B cell (primary cell): Measurements from ENCODE around the gene ITPRIP. TPM values are rescaled to one million over a fixed set of nuclear protein-coding genes. Genes with fewer than 3 reads are reported as not detected.
A peak's percentile ranks its signal among the peaks of the same experiment; 100 is the strongest.

Experiments used
- ATAC-seq: fragments of 200-7000 bp; cut with Tn5 transposase; one replicate; pipeline ENCODE4 v1.10.0; 2021; ENCODE audit warnings: low read depth, mild to moderate bottlenecking, moderate number of reproducible peaks, moderate library complexity
- CTCF ChIA-PET: fragments of 350-600 bp; sonication (Branson Sonifier 250); formaldehyde crosslinking; loops from one replicate; lab custom pipeline; 2021; ENCODE audit warnings: antibody characterized with exemption, inconsistent platforms; lab: Charles Lee
- POLR2A ChIA-PET: fragments of 350-600 bp; sonication (Branson Sonifier 250); formaldehyde crosslinking; loops from one replicate; lab custom pipeline; 2021; ENCODE audit warnings: antibody characterized with exemption; lab: Charles Lee
- DNase-seq: peaks from one replicate; pipeline ENCODE4 v3.0.0; 2013
- H2AFZ ChIP-seq: 2 replicates; pipeline ENCODE4 v1.6.1; 2012; ENCODE audit warnings: mild to moderate bottlenecking, low read depth, low read length; ENCODE audit not compliant: insufficient read depth, poor library complexity, severe bottlenecking
- H3K27ac ChIP-seq, 2 donors: 1 replicate in 1 of 2; 2 replicates in 1 of 2; pipeline ENCODE4 v1.5.1; 2012 to 2013; ENCODE audit warnings: low read length in 2 of 2, mild to moderate bottlenecking in 2 of 2, moderate library complexity in 1 of 2
- H3K27me3 ChIP-seq, 4 experiments: fragments of 200-600 bp in 1 of 4; sonication (generic) in 1 of 4; replicated peaks in 1 of 4; 1 replicate in 2 of 4; 2 replicates in 2 of 4; pipeline versions ENCODE4 v1.6.1 to v1.7.0; 2013 to 2016; ENCODE audit warnings: low read length in 3 of 4, mild to moderate bottlenecking in 2 of 4, mixed read lengths in 1 of 4, moderate library complexity in 1 of 4; ENCODE audit not compliant: insufficient read depth in 4 of 4, control insufficient read depth in 3 of 4; ENCODE audit errors: control extremely low read depth in 1 of 4
- H3K36me3 ChIP-seq, 2 experiments: replicated peaks in 1 of 2; 1 replicate in 1 of 2; 2 replicates in 1 of 2; pipeline versions ENCODE4 v1.6.1 to v1.7.1; 2013; ENCODE audit warnings: low read length in 1 of 2; ENCODE audit not compliant: insufficient read depth in 2 of 2, control insufficient read depth in 1 of 2; ENCODE audit errors: control extremely low read depth in 1 of 2, extremely low read depth in 1 of 2
- H3K4me1 ChIP-seq, 2 donors: fragments of 200-600 bp in 1 of 2; sonication (generic) in 1 of 2; 1 replicate in 1 of 2; 2 replicates in 1 of 2; pipeline versions ENCODE4 v1.5.1 to v1.6.1; 2013 to 2017; ENCODE audit warnings: low read length in 2 of 2; ENCODE audit not compliant: control insufficient read depth in 2 of 2, insufficient read depth in 2 of 2
- H3K4me2 ChIP-seq: replicated peaks from 2 replicates; pipeline ENCODE3; 2012; ENCODE audit warnings: mild to moderate bottlenecking, low read depth, low read length; ENCODE audit not compliant: poor library complexity, severe bottlenecking
- H3K4me3 ChIP-seq, 5 experiments: fragments of 200-600 bp in 1 of 5; sonication (generic) in 1 of 5; 1 replicate in 3 of 5; 2 replicates in 2 of 5; pipeline versions ENCODE4 v1.5.1 to v1.7.0; 2011 to 2016; ENCODE audit warnings: low read length in 4 of 5, mild to moderate bottlenecking in 4 of 5, low read depth in 2 of 5, control low read depth in 1 of 5, moderate library complexity in 1 of 5; ENCODE audit not compliant: insufficient read depth in 1 of 5; ENCODE audit errors: control extremely low read depth in 1 of 5, extremely low read depth in 1 of 5
- H3K79me2 ChIP-seq: fragments of 200-600 bp; sonication (generic); one replicate; pipeline ENCODE4 v1.6.0; 2016; ENCODE audit warnings: low read length; ENCODE audit not compliant: control insufficient read depth, insufficient read depth
- H3K9ac ChIP-seq: fragments of 200-600 bp; sonication (generic); 2 replicates; pipeline ENCODE4 v1.6.1; 2017; ENCODE audit warnings: mild to moderate bottlenecking, low read length, moderate library complexity
- H3K9me3 ChIP-seq, 3 donors: one replicate each; pipeline versions ENCODE4 v1.6.1 to v1.7.1; 2013; ENCODE audit warnings: low read length in 2 of 3; ENCODE audit not compliant: control insufficient read depth in 2 of 3, insufficient read depth in 1 of 3; ENCODE audit errors: control extremely low read depth in 1 of 3
- H4K20me1 ChIP-seq: 2 replicates; pipeline ENCODE4 v1.6.0; 2012; ENCODE audit warnings: mild to moderate bottlenecking, low read length; ENCODE audit not compliant: insufficient read depth, control insufficient read depth, poor library complexity, severe bottlenecking
- H3K27ac Mint-ChIP-seq: one replicate; pipeline ENCODE4 v1.8.0; 2021; ENCODE audit warnings: mixed read lengths
- H3K27me3 Mint-ChIP-seq: one replicate; pipeline ENCODE4 v1.8.0; 2021; ENCODE audit warnings: mixed read lengths
- H3K4me1 Mint-ChIP-seq: one replicate; pipeline ENCODE4 v1.8.0; 2021; ENCODE audit warnings: mixed read lengths
- H3K4me3 Mint-ChIP-seq: one replicate; pipeline ENCODE4 v1.8.0; 2021; ENCODE audit warnings: mixed read lengths
- H3K9me3 Mint-ChIP-seq: one replicate; pipeline ENCODE4 v1.8.0; 2022; ENCODE audit warnings: mixed read lengths; ENCODE audit not compliant: insufficient read depth
- CTCF ChIP-seq: fragments of 200-600 bp; IDR thresholded peaks from one replicate; pipeline ENCODE4 v1.8.0; 2022; ENCODE audit warnings: antibody characterized with exemption, mild to moderate bottlenecking
- EZH2 ChIP-seq: IDR thresholded peaks from 2 replicates; pipeline ENCODE4 v1.6.1; 2012; ENCODE audit warnings: borderline replicate concordance, low read depth, mild to moderate bottlenecking, moderate library complexity, low read length; ENCODE audit not compliant: insufficient read depth, poor library complexity, severe bottlenecking
- WGBS: methylation state at CpG from one replicate; pipeline ENCODE4 v1.1.5; 2013; ENCODE audit warnings: missing lambda C conversion rate; ENCODE audit not compliant: insufficient coverage; 5-methylcytosine and 5-hydroxymethylcytosine counted together
- intact Hi-C: fragments of 100-400 bp; cut with micrococcal nuclease; formaldehyde crosslinking; loops from one replicate; pipeline ENCODE4 v1.10.0; 2022
- polyA plus RNA-seq: library from polyadenylated mRNA; depleted of rRNA; stranded (reverse); fragments of >200 nt; gene quantifications from 2 replicates; pipeline ENCODE4 v1.2.3, GENCODE V29; 2012
- total RNA-seq, 2 donors: library from RNA; stranded (reverse); fragments of 120-200 nt in 1 of 2; gene quantifications; 1 replicate in 1 of 2; 2 replicates in 1 of 2; pipeline versions ENCODE4 v1.2.3 to v1.2.4, GENCODE V29; 2013 to 2022

ITPRIP gene
- total and polyA plus RNA-seq, 2 donors (not counting 1 experiment from before 2014, with no cell fraction given), result 22.5 to 28.5 TPM

DNA sequence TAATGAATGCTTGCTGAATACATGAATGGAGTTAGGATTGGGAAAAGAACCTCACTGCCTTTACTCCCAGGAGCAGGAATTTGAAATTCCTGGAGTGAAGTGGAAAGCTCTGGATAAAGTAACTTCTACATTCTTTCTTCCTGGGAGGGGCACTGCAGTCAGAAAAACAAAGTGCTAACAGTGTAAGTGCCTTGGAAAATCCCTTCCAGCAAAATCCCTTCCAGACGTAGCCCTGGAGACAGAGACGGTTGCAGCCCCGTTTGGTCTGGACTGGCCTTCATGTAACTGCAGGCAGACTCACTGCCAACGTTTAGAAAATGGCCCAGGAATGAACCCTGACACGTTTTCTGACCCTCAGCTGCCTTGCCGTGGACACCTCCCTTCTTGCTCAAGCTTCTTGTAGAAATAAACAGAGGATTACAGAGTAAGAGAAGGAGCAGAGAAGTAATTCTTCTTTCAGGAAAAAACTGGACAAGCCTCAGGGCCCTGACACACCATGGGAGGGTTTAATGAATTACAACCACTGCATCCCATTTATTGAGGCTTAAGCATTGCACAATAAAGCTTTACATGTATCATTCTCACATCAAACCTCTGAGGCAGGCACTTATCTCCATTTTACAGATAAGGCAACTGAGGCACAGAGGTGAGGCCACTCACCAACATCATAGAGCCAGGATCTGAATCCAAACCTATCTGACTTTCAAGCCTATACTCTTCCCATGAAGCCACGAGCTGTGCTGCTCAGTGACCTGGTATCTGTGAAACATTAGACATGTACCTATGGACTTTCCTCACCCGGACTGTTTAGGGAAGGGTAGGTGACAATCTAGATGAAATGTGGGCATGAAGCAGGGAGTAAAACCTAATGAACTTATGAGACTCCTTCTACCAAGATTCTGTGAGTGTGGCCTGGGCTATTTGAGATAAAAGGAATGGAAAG lies 7.8 kb downstream of the ITPRIP start:
- no peak for ATAC-seq
- H3K9ac ChIP-seq, result no peak overlapping the region
- WGBS, result 83% methylated on average over 5 of the region's 8 CpGs
- no peak overlapping the region for H2AFZ ChIP-seq
- H3K79me2 ChIP-seq, result peaks cover 100% of the 10 kb centered on the region
- H3K4me2 ChIP-seq, result peak overlapping the region; percentile 72
- intact Hi-C loops, result no loop called here
- peaks cover 0 to 19% of the 10 kb centered on the region in 2 experiments for H3K36me3 ChIP-seq
- Mint-ChIP-seq H3K4me1 (peaks cover 97% of the 10 kb centered on the region), H3K4me3 (peak overlapping the region; percentile 69), H3K9me3 (no peaks in the 10 kb centered on the region), H3K27me3 (no peaks in the 10 kb centered on the region), H3K27ac (peak overlapping the region; percentile 89)
- H4K20me1 ChIP-seq, result peaks cover 100% of the 10 kb centered on the region
- no peak overlapping the region for H3K4me3 ChIP-seq
- H3K9me3 ChIP-seq, result no peaks in the 10 kb centered on the region
- peaks cover 74 to 92% of the 10 kb centered on the region in 2 donors for H3K4me1 ChIP-seq
- ChIA-PET CTCF (interaction anchor here (0.8 to 7.8 kb wide), 4 partner anchors 8 to 39 kb away, joined by 3 to 47 read pairs (median 26); partner anchors contain the start of gene ITPRIP), POLR2A (interaction anchor here (2.1 kb wide), 1 partner anchor 8 kb away, joined by 15 read pairs; the partner anchor contains the start of gene ITPRIP)
- no peaks in the 10 kb centered on the region for H3K27me3 ChIP-seq
- peak overlapping the region in 1 of 2 donors; percentile 58 for H3K27ac ChIP-seq
- TF ChIP-seq EZH2 (no peak), CTCF (no peak)
- no peak for DNase-seq
